ENCODE data around the gene ZNF70. TPM values are rescaled to one million over a fixed set of nuclear protein-coding genes. Genes with fewer than 3 reads are reported as not detected.

Gene ZNF70
- total and polyA plus RNA-seq, 9 of the 15 experiments (the other 6 are each of a cell fraction or from before 2014, with no cell fraction given): 0.14 to 3.3 (median 1.4) TPM

GRCh38 chr22:23751441-23751996, 607 bp upstream of the ZNF70 start (continued):
- TF ChIP-seq TOE1 (IDR thresholded peaks at IDR 0.05; ENCODE audit: borderline replicate concordance) (peak; percentile 61; the same call in 1 of the 2 replicates), TOE1 (CRISPR knock-in tag; IDR thresholded peaks at IDR 0.05; ENCODE audit: borderline replicate concordance, low read depth) (no peak)

GRCh38 chr22:23750367-23750713, 572 bp downstream of the ZNF70 start:
- BruUV-seq (replicated peaks): no TSS peak
- DNase-seq (ENCODE audit: extremely low read depth in 1 of 4, low spot score in 3 of 4) (no peak), FAIRE-seq (no peak), ATAC-seq (no peak)
- Histone ChIP-seq H3K9ac (ENCODE audit: insufficient read depth in 1 of 2, low read depth in 2 of 2, low read length in 2 of 2) (peak overlapping the region; percentile 70 to 92), H3K9me3 (replicated peaks; ENCODE audit: control insufficient read depth, insufficient read depth, low read depth, low read length) (no peaks in the 10 kb centered on the region), H3K79me2 (ENCODE audit: control insufficient read depth, insufficient read depth, low read length) (peaks cover 14% of the 10 kb centered on the region; the same call in 2 of the 3 replicates), H3K27ac (ENCODE audit: extremely low read depth, low read depth, low read length) (peak overlapping the region; percentile 89; the same call in 2 of the 3 replicates), H2AFZ (ENCODE audit: low read depth, low read length) (peak overlapping the region; percentile 92), H4K20me1 (replicated peaks; ENCODE audit: control insufficient read depth, insufficient read depth, low read length) (no peaks in the 10 kb centered on the region), H3K36me3 (ENCODE audit: control insufficient read depth, insufficient read depth, low read length) (no peaks in the 10 kb centered on the region), H3K4me2 (ENCODE audit: insufficient read depth, low read length) (peak overlapping the region; percentile 85), H3K4me1 (replicated peaks in 1 of 2; ENCODE audit: control insufficient read depth in 2 of 2, insufficient read depth in 2 of 2, low read length in 2 of 2) (peaks cover 11 to 32% of the 10 kb centered on the region in 2 experiments), H3K9me1 (ENCODE audit: control insufficient read depth, insufficient read depth, low read length) (peaks cover 3% of the 10 kb centered on the region), H3K4me3 (peak overlapping the region; percentile 73), H3K27me3 (ENCODE audit: control insufficient read depth in 2 of 2, insufficient read depth in 2 of 2, low read length in 2 of 2) (no peaks in the 10 kb centered on the region)
- CTCF ChIA-PET (ENCODE audit: low intra/inter-chr PET ratio): no interaction called here
- no peak for TF ChIP-seq KAT8 (IDR thresholded peaks at IDR 0.05; ENCODE audit: low read depth)
- peak; percentile 16 for TF ChIP-seq TAF9B (IDR thresholded peaks at IDR 0.05; ENCODE audit: partially characterized antibody)
- in situ Hi-C loops (cut with MboI): no loop called here
- intact Hi-C loops (cut with micrococcal nuclease): no loop called here
- POLR2A ChIA-PET: interaction anchor here (0.9 to 1.2 kb wide), 4 partner anchors 8 to 11 kb away, joined by 3 to 4 read pairs (median 4); no protein-coding TSS in a partner anchor
- WGBS (ENCODE audit: insufficient coverage, low coverage, missing lambda C conversion rate): 0% methylated on average over 5 of the region's 5 CpGs

Measured in K562 (cell line).